HG03039 (cell line): ENCODE measurements around the gene PFKFB3.
"Not testable (repeated sequence)": the region's sequence is repeated elsewhere in the genome, so short reads cannot be mapped to it uniquely, and the experiment has no call there.

Experiments used
- ATAC-seq: cut with Tn5 transposase; IDR thresholded peaks from one replicate; pipeline ENCODE4 v1.9.1; 2021; ENCODE audit warnings: mild to moderate bottlenecking, moderate library complexity; ENCODE audit not compliant: unreplicated experiment

Gene PFKFB3

GRCh38 chr10:6202684-6203330 lies at the start of gene PFKFB3:
Gene PFKFB3 (plus strand): TSS chr10:6202932. CDS start chr10:6203261, 329 bp downstream.
- peak; percentile 68 for ATAC-seq

GRCh38 chr10:6153845-6154244 lies 48.9 kb upstream of the PFKFB3 start:
- ATAC-seq = no peak

- no peak for ATAC-seq
These were observed 48.2 kb upstream of the PFKFB3 start for GRCh38 chr10:6154566-6154965.

GRCh38 chr10:6158276-6158675 lies 44.5 kb upstream of the PFKFB3 start:
- ATAC-seq = no peak

- ATAC-seq = no peak
These were observed 40.8 kb upstream of the PFKFB3 start for GRCh38 chr10:6161921-6162320.

- no peak for ATAC-seq
These were observed 40.0 kb upstream of the PFKFB3 start for GRCh38 chr10:6162589-6163356.

- peak; percentile 96 for ATAC-seq
These were observed 39.1 kb upstream of the PFKFB3 start for GRCh38 chr10:6163364-6164270.

- no peak for ATAC-seq
These were observed 38.2 kb upstream of the PFKFB3 start for GRCh38 chr10:6164271-6165095.

GRCh38 chr10:6165221-6165725 lies 37.5 kb upstream of the PFKFB3 start:
- no peak for ATAC-seq

- ATAC-seq = not testable (repeated sequence)
These were observed 36.8 kb upstream of the PFKFB3 start for GRCh38 chr10:6165933-6166332.

- no peak for ATAC-seq
These were observed 35.3 kb upstream of the PFKFB3 start for GRCh38 chr10:6167456-6167855.

GRCh38 chr10:6168084-6168483 lies 34.6 kb upstream of the PFKFB3 start:
- no peak for ATAC-seq

GRCh38 chr10:6170638-6171037 lies 32.1 kb upstream of the PFKFB3 start:
- ATAC-seq = no peak

- ATAC-seq = no peak
These were observed 30.6 kb upstream of the PFKFB3 start for GRCh38 chr10:6171881-6172695.

GRCh38 chr10:6173203-6173602 lies 29.5 kb upstream of the PFKFB3 start:
- no peak for ATAC-seq

- no peak for ATAC-seq
These were observed 28.4 kb upstream of the PFKFB3 start for GRCh38 chr10:6174201-6174874.

- no peak for ATAC-seq
These were observed 27.2 kb upstream of the PFKFB3 start for GRCh38 chr10:6175329-6176055.

GRCh38 chr10:6176691-6177231 lies 26.0 kb upstream of the PFKFB3 start:
- ATAC-seq = no peak
